HepG2 (cell line): ENCODE results near the gene GPR26. TPM values are rescaled to one million over a fixed set of nuclear protein-coding genes. Genes with fewer than 3 reads are reported as not detected.

Experiments used
- ATAC-seq: fragments of 200-7000 bp; cut with Tn5 transposase; 3 replicates; pipeline ENCODE4 v1.9.1; 2020; ENCODE audit warnings: mild to moderate bottlenecking, moderate library complexity
- BruUV-seq: library from RNA; stranded (reverse); fragments of 400-500 nt; replicated peaks from 2 replicates; lab custom pipeline; 2021; lab: Mats Ljungman, UMichigan
- CTCF ChIA-PET: fragments of 300-600 bp; formaldehyde crosslinking; extraction: SDS; loops from one replicate; lab custom pipeline; 2021; ENCODE audit warnings: low total read pairs, inconsistent platforms, low intra/inter-chr PET ratio; lab: Yijun Ruan, JAX
- POLR2A ChIA-PET: fragments of 350-600 bp; sonication (Branson Sonifier 250); formaldehyde crosslinking; loops from one replicate; lab custom pipeline; 2020; ENCODE audit warnings: antibody characterized with exemption, inconsistent platforms; lab: Yijun Ruan, JAX
- DNase-seq: peaks from one replicate; pipeline ENCODE4 v3.0.0-alpha.2; 2015; ENCODE audit warnings: low spot score
- FAIRE-seq: peaks from 3 replicates; lab custom pipeline; 2011; peaks lifted over from hg19 to GRCh38; lab: Jason Lieb, UNC
- H2AFZ ChIP-seq: one replicate; pipeline ENCODE4 v1.6.1; 2011; ENCODE audit warnings: low read length, inconsistent platforms
- H3K27ac ChIP-seq: fragments of 300-600 bp; 3 replicates; pipeline ENCODE4 v1.8.0; 2011; ENCODE audit warnings: mixed run types, mild to moderate bottlenecking, mixed read lengths, low read length, inconsistent platforms; ENCODE audit not compliant: insufficient read depth; ENCODE audit errors: extremely low read length
- H3K27me3 ChIP-seq, 2 experiments: fragments of 200-600 bp in 1 of 2; 2 replicates in 1 of 2; 3 replicates in 1 of 2; pipeline versions ENCODE4 v1.6.0 to v1.8.0; 2011; ENCODE audit warnings: low read length in 2 of 2, mild to moderate bottlenecking in 2 of 2, moderate library complexity in 2 of 2, inconsistent platforms in 1 of 2; ENCODE audit not compliant: insufficient read depth in 2 of 2, control insufficient read depth in 1 of 2
- H3K36me3 ChIP-seq, 2 experiments: fragments of 200-600 bp in 1 of 2; replicated peaks in 1 of 2; 2 replicates in 1 of 2; 3 replicates in 1 of 2; pipeline versions ENCODE4 v1.5.1 to v1.8.0; 2011; ENCODE audit warnings: low read length in 2 of 2, inconsistent platforms in 1 of 2; ENCODE audit not compliant: insufficient read depth in 2 of 2, control insufficient read depth in 1 of 2
- H3K4me1 ChIP-seq: 2 replicates; pipeline ENCODE4 v1.5.1; 2012; ENCODE audit warnings: low read length, inconsistent platforms; ENCODE audit not compliant: insufficient read depth
- H3K4me2 ChIP-seq: 2 replicates; pipeline ENCODE4 v1.6.0; 2011; ENCODE audit warnings: low read depth, low read length, inconsistent platforms
- H3K4me3 ChIP-seq, 3 experiments: fragments of 200-600 bp in 1 of 3; sonication (generic), shearing (Covaris generic) in 1 of 3; replicated peaks in 1 of 3; 2 replicates each; pipeline ENCODE4 v1.5.1; 2011 to 2016; ENCODE audit warnings: low read length in 3 of 3, inconsistent platforms in 2 of 3, low read depth in 2 of 3, mild to moderate bottlenecking in 2 of 3, control low read depth in 1 of 3, mixed read lengths in 1 of 3; ENCODE audit not compliant: insufficient read depth in 1 of 3
- H3K79me2 ChIP-seq: one replicate; pipeline ENCODE4 v1.6.1; 2011; ENCODE audit warnings: low read length, inconsistent platforms; ENCODE audit not compliant: insufficient read depth
- H3K9ac ChIP-seq: 2 replicates; pipeline ENCODE4 v1.6.0; 2011; ENCODE audit warnings: mild to moderate bottlenecking, low read depth, low read length, inconsistent platforms; ENCODE audit not compliant: insufficient read depth
- H3K9me3 ChIP-seq: 2 replicates; pipeline ENCODE4 v1.5.1; 2012; ENCODE audit warnings: mild to moderate bottlenecking, low read length
- H4K20me1 ChIP-seq: 2 replicates; pipeline ENCODE4 v1.6.0; 2011; ENCODE audit warnings: inconsistent platforms, mild to moderate bottlenecking, low read length, moderate library complexity; ENCODE audit not compliant: insufficient read depth
- HDAC2 ChIP-seq: sonication (generic); formaldehyde crosslinking; IDR thresholded peaks from 2 replicates; pipeline ENCODE4 v1.4.0; 2020; ENCODE audit warnings: missing genetic modification reagents
- NFATC3 ChIP-seq: sonication (generic); formaldehyde crosslinking; IDR thresholded peaks from 2 replicates; pipeline ENCODE4 v1.5.1; 2020; ENCODE audit warnings: mild to moderate bottlenecking, missing genetic modification reagents
- RAD51 ChIP-seq: fragments of 450-650 bp; IDR thresholded peaks from 2 replicates; pipeline ENCODE4 v1.6.1; 2016; ENCODE audit warnings: borderline replicate concordance
- SMYD3 ChIP-seq: sonication (generic); formaldehyde crosslinking; IDR thresholded peaks from 2 replicates; pipeline ENCODE4 v1.8.1; 2023; ENCODE audit warnings: mild to moderate bottlenecking, missing genetic modification reagents
- ZNF550 ChIP-seq: sonication (generic); formaldehyde crosslinking; IDR thresholded peaks from 2 replicates; pipeline ENCODE4 v1.4.0; 2020; ENCODE audit warnings: mild to moderate bottlenecking, missing genetic modification reagents, borderline replicate concordance
- ZNF646 ChIP-seq: sonication (generic); formaldehyde crosslinking; IDR thresholded peaks from 2 replicates; pipeline ENCODE4 v1.9.0; 2021; ENCODE audit warnings: mild to moderate bottlenecking, missing genetic modification reagents
- WGBS: methylation state at CpG from one replicate; pipeline ENCODE4 v1.1.6; 2017; ENCODE audit warnings: low lambda C conversion rate; 5-methylcytosine and 5-hydroxymethylcytosine counted together
- in situ Hi-C: cut with HindIII; loops from 2 replicates; pipeline ENCODE4 v1.10.0; 2017; ENCODE audit warnings: low pct_unique_long_range_greater_than_20kb; ENCODE audit not compliant: extremely low pct_ligation_motif_present
- intact Hi-C: fragments of 100-400 bp; cut with micrococcal nuclease; formaldehyde crosslinking; loops from one replicate; pipeline ENCODE4 v1.10.0; 2022; ENCODE audit not compliant: unreplicated experiment
- polyA plus RNA-seq, 8 experiments: library from polyadenylated mRNA; depleted of rRNA in 3 of 8; stranded (reverse) in 7 of 8; unstranded in 1 of 8; fragments of >200 nt; fragmentation: Illumina TruSeq in 4 of 8; extraction: Trizol in 4 of 8; gene quantifications; 2 replicates each; pipeline versions ENCODE4 v1.2.1 to v1.2.3, GENCODE V29; 2011 to 2016; ENCODE audit warnings: low read depth in 4 of 8, missing spikeins in 1 of 8, mixed read lengths in 1 of 8; ENCODE audit not compliant: insufficient read depth in 1 of 8
- total RNA-seq, 5 experiments: library from RNA; depleted of rRNA; stranded (reverse); fragments of >200 nt; fragmentation: Illumina TruSeq; extraction: Trizol; gene quantifications; 2 replicates each; pipeline ENCODE4 v1.2.3, GENCODE V29; 2016; ENCODE audit warnings: low read depth in 1 of 5
- TF ChIP-seq, protein P1 (sequence below): sonication (generic); formaldehyde crosslinking; IDR thresholded peaks from 2 replicates; pipeline ENCODE4 v1.4.0; 2020; ENCODE audit warnings: mild to moderate bottlenecking, missing genetic modification reagents

The GPR26 gene
- total and polyA plus RNA-seq, 2 of the 13 experiments (the other 11 are each of a cell fraction or from before 2014, with no cell fraction given) = not detected

GRCh38 chr10:123704812-123705211 is 38.7 kb downstream of the GPR26 start:
- CTCF ChIA-PET = no interaction called here
- no peaks in the 10 kb centered on the region for H4K20me1 ChIP-seq
- H3K9me3 ChIP-seq = no peaks in the 10 kb centered on the region
- no peak for FAIRE-seq
- in situ Hi-C loops = no loop called here
- intact Hi-C loops = no loop called here
- no peaks in the 10 kb centered on the region for H3K4me1 ChIP-seq
- H3K79me2 ChIP-seq = no peaks in the 10 kb centered on the region
- no peak overlapping the region for H2AFZ ChIP-seq
- no peak for DNase-seq
- H3K27ac ChIP-seq = no peak overlapping the region
- no peak for TF ChIP-seq ZNF550 (CRISPR knock-in tag)
- TF ChIP-seq RAD51 = no peak
- TF ChIP-seq SMYD3 = no peak
- TF ChIP-seq, all 625 proteins: peak for 0
- no peak for ATAC-seq
- Histone ChIP-seq H3K4me2 (no peak overlapping the region), H3K9ac (no peak overlapping the region), H3K36me3 (no peaks in the 10 kb centered on the region), H3K4me3 (no peak overlapping the region), H3K27me3 (peaks cover 0 to 3% of the 10 kb centered on the region in 2 experiments; a peak in 2 of 5 replicates)
- WGBS = 8% methylated on average over 6 of the region's 6 CpGs
- POLR2A ChIA-PET = no interaction called here
- BruUV-seq = no TSS peak

DNA sequence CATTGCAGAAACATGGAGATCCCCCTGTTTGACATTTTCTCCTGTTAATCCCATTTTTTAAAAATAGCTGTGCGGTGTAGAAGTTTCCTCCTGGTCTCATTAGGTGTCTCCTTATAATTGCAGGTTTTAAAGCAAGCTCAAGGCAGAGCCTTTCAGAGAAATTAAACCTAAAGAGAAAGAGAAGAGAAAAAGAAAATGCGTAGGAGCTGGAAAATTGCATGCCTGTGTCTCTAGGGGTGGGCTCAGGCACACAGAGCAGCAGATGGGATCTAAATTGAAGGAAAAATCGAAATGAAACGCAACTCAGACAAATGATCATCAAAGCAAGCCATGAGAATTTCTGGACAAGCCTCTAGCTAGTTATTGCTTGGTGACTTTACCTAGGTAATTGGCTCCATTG is 40.1 kb downstream of the GPR26 start:
- intact Hi-C loops (no loop called here), in situ Hi-C loops (no loop called here)
- no peak overlapping the region for H3K4me3 ChIP-seq
- WGBS = 10% methylated on average over 4 of the region's 4 CpGs
- H3K4me2 ChIP-seq = no peak overlapping the region
- ChIA-PET CTCF (no interaction called here), POLR2A (no interaction called here)
- no peak overlapping the region for H3K27ac ChIP-seq
- no peaks in the 10 kb centered on the region for H3K36me3 ChIP-seq
- H2AFZ ChIP-seq = no peak overlapping the region
- H3K27me3 ChIP-seq = peaks cover 0 to 10% of the 10 kb centered on the region in 2 experiments; a peak in 2 of 5 replicates
- DNase-seq (no peak), FAIRE-seq (no peak), ATAC-seq (no peak)
- no peaks in the 10 kb centered on the region for H3K79me2 ChIP-seq
- H3K9me3 ChIP-seq = no peaks in the 10 kb centered on the region
- H3K4me1 ChIP-seq = no peaks in the 10 kb centered on the region
- no peaks in the 10 kb centered on the region for H4K20me1 ChIP-seq
- no peak overlapping the region for H3K9ac ChIP-seq
- no TSS peak for BruUV-seq
- TF ChIP-seq, protein P1, sequence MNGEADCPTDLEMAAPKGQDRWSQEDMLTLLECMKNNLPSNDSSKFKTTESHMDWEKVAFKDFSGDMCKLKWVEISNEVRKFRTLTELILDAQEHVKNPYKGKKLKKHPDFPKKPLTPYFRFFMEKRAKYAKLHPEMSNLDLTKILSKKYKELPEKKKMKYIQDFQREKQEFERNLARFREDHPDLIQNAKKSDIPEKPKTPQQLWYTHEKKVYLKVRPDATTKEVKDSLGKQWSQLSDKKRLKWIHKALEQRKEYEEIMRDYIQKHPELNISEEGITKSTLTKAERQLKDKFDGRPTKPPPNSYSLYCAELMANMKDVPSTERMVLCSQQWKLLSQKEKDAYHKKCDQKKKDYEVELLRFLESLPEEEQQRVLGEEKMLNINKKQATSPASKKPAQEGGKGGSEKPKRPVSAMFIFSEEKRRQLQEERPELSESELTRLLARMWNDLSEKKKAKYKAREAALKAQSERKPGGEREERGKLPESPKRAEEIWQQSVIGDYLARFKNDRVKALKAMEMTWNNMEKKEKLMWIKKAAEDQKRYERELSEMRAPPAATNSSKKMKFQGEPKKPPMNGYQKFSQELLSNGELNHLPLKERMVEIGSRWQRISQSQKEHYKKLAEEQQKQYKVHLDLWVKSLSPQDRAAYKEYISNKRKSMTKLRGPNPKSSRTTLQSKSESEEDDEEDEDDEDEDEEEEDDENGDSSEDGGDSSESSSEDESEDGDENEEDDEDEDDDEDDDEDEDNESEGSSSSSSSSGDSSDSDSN = no peak
- TF ChIP-seq ZNF646 (CRISPR knock-in tag) (no peak), NFATC3 (CRISPR knock-in tag) (no peak), HDAC2 (CRISPR knock-in tag) (no peak)
